G401 (cell line): Measurements from ENCODE around the gene CHST1. TPM values are rescaled to one million over a fixed set of nuclear protein-coding genes. Genes with fewer than 3 reads are reported as not detected.

ENCODE experiments used
- DNase-seq: peaks from one replicate; pipeline ENCODE4 v3.0.0-alpha.2; 2015; ENCODE audit warnings: low spot score
- in situ Hi-C: cut with HindIII; loops from 2 replicates; pipeline ENCODE4 v1.10.0; 2016; ENCODE audit warnings: low sequenced_read_pairs, mixed read lengths
- total RNA-seq: library from RNA; depleted of rRNA; stranded (reverse); fragments of >200 nt; shearing (Covaris generic); gene quantifications from 2 replicates; pipeline ENCODE4 v1.2.3, GENCODE V29; 2014

The CHST1 gene
- total RNA-seq, 1 experiment from 2014 or later = not detected

DNA sequence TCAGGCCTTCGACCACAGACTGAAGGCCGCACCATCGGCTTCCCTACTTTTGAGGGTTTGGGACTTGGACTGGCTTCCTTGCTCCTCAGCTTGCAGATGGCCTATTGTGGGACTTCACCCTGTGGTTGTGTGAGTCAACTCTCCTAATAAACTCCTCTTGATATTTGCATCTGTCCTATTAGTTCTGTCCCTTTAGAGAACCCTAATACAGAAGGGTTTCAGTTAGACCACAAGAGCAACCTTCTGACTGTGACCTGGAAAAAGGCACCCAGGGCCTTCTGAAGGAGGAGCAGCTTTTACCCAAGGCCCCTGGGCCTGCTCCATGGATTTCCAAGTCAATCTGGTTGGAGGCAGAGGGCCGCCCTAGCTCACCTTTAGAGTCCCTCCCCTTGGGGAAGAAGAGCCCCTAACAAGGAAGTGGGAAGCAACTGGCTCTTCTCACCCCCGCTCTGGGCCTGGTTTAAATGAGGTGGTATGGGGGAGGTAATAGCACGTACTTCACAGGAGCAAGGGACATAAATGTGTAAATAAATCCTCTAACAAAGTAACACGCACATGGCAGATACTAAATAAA lies 11.2 kb upstream of the CHST1 start:
- in situ Hi-C loops = no loop called here

DNA sequence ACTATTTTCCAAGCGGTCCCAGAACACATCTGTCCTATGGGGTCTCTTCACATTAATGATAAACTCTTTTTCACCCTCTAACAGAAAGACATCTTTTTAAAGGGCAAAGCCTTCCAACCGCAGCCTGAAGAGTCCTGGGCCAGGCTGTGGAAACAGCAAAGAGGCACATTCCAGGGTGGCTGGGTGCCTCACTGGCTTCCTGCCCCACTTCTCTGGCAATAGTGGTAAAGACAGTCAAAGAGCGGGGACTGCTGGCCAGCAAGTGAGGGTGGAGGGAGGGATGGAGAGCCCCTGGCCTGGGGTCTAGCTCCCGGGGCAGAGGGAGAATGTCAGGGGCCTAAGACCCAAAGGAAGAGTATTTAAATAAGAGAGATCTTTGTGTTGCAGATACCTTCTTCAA lies 10.2 kb upstream of the CHST1 start:
- no peak for DNase-seq
- in situ Hi-C loops = no loop called here

More for the DNA sequence above, 11.2 kb upstream of the CHST1 start:
- no peak for DNase-seq

DNA sequence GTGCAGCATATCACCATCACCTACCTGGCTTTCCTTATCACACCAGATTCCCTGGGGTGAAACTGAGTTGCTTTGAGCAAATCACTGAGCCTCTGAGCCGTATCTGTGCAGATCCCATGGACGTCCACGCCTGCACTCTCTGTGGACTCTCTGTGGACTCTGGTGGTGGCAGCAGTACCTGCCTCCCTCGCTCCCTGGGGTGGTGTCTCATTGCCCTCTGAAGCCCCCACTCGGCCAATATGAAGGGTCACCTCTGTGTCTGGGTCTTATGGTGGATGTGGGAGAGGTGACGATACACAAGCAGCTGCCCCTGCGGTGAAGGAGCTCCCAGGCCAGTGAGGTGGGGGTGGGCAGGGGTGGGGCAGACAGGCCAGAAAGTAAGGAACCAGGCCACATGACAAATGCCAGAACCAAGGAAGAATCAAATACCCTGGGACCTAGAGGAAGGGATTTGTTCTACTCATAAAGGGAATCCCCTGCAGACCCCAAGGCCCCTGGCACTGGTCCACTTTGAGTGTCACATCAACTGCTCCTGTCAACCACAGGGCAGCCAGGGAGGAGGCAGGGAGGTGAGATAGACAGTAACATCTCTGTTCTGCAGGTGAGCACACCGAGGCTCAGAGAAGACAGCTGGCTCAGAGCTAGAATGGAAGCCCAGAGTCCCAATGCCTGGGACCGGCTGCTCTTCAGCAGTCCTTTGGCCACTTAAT lies 9.2 kb upstream of the CHST1 start:
- no peak for DNase-seq
- in situ Hi-C loops = no loop called here

DNA sequence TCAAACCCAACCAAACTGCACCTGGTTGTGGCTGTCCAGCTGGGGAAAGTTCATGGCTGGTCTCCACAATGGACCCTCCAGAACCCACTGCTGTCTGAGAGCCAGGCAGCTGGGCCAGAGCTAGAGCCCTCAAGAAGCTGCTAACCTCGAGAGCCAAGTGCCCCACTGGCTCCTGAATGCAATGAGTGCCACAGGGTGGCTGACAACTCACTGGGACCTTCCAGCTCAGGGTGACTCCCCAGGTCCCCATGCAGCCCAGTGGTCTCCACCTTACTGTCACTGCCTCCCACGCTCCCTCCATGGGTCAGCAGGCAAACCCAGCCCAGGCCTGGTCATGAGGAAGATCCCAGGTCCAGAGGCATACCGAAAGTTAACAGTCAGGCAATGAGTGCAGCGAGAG lies 8.0 kb upstream of the CHST1 start:
- no peak for DNase-seq
- in situ Hi-C loops = no loop called here

DNA sequence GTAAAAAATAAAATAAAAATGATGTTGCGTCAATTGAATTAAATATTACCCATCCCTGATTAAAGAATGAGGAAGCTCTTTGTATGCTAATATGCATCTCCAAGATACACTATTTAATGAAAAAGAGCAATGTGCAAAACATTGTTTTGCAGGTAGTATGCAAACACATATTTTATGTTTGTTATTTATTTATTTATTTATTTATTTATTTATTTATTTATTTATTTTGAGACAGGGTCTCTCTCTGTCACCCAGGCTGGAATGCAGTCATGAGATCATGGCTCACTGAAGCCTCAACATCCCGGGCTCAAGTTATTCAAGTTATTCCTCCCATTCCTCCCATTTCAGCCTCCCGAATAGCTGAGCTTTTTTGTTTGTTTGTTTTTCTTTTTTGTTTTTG lies 7.2 kb upstream of the CHST1 start:
- DNase-seq = no peak
- in situ Hi-C loops = no loop called here

DNA sequence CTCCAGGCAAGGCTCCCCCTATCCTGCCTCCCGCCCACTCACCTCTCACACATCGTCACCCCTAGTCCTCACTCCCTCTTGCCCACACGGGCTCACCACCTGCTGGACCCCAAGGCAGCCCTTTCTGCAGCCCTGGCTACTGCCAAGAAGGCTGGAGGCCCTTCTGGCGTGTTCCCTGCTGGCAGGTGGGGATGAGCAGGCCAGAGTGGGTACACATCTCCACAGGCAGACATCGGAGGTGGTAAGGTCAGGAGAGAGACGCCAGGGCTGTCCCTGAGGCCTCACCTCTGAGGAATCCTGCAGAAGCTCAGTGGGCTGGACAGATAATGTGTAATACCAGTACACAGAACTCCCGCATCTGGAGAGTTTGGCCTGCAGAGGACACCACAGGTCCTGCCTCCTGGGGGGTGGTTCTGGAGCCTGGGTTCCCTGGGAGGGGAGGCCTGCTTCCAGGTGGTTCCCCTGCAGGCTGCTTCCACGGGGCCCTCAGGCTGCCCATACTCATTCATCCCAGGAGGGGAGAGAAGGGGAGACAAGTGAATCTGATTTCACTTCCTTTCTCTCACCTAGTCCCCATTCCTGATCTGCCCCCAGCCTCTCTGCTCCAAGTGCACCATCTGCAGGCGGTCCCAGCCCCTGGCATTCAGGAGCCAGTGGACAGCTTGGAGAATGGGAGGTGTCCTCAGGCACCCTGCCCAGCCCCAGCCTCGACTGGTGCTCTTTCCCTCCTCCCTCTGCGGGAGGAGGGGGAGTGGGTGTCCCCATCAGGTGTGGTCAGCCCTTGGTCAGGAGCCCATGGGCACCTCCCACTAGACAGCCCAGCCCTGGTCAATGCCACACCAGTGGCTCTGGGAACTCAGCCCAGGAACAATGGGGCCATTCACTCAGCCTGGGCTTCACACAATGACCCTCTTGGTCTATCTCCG lies 6.1 kb upstream of the CHST1 start:
- in situ Hi-C loops = no loop called here
- no peak for DNase-seq

DNA sequence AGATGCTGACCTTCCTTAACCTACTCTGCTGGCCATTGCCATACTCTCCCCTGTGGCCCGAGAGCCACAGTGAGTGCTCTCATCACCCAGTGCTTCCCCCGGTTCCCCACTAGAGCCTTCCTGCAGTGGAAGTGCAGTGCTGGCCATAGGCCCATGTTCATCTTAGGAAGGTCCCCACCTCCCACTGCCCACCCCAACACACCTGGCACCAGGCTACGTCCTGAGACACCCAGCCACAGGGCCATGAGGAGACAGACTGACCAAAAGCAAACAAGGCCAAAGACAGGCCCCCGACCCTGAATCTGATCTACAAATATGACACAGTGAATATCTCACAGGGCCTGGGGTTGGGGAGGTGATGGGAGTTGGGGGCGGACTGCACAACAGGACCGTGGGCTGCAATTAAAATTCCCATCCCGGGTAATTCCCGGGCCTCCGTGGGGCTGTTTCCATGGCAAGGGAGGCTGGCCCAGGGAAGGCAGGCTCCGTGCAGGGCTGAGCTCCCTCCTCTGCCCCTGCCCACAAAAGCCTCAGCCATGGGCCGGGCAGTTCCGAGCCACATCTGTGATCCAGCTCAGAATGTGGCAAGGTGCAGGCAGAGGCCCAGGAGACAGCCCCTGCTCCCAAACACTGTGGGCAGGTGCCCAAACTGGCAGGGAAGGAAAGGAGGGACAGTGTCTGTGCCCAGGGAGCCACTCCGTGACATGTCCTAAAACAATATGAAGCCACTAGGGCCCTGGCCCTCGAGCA lies 5.1 kb upstream of the CHST1 start:
- in situ Hi-C loops = no loop called here
- DNase-seq = no peak

DNA sequence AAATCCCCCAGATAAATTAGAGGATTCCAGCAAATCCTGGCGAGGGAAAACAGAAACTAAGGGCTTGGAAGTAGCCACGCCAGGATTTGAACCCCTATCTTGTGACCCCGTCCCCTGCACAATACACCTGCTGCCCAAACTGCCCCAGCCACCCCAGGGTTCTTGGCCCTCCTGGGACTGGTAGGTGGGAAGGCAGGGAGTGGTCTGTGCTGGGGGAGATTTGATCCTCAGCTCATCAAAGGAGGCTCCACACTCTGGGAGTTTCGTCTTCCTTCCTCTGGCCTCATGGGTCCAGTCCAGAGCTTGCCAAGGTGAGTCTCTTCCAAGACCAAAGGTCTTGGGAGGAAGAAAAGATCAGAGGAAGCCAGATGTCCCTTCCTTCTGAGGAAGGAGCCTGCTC lies 4.5 kb upstream of the CHST1 start:
- in situ Hi-C loops = no loop called here
- no peak for DNase-seq

DNA sequence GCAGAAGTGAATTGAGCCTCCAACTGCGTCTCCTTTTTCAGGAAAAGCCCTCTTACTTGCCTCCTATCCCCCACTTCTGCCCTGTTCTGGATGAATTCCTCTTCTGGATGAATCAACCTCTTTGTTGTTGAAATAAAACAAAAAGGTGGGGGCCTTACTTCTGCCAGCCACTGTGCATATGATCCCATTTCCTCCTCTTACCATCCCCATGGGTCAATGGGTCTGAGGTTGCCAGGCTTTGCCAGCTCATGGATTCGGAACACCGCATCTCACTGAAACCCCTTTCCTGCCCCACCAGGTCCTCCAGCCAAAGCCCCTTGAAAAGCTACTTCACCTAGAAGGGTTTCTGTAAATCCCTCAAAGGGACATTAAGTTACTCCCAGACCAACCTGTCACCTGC lies 3.7 kb upstream of the CHST1 start:
- no peak for DNase-seq
- in situ Hi-C loops = no loop called here

DNA sequence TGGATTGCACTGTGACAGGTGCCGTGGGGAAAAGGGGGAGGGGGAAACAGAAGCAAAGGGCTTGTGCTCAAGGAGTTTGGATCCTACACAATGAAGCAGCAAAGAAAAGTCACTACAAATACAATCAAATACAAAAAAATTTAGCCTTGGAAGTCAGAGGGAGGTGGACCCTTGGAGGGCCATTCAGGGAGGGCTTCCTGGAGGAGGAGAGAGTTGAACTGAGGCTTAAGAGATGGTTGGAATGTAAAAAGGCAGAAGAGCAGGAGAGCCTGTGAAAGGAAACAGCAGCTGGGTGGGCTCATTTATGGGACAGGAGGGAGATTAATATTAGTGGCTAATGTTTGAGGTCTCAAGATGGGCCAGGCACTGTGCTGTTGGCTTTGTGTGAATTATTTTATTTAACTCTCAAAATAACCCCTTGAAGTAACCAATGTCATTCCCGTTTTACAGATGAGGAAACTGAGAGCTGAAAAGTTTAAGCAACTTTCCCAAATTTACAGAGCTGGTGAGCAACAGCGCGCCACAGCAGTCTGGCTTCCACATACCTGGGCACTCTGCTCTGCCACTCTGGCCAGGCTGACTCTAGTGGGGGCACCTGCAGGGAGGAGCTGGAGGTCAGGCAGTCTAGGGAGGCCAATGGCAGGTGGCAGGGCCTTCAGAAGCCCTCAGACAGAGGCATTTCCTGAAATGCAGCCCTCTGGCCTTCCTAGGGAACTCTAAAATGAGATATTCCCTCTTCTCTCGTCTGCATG lies 2.7 kb upstream of the CHST1 start:
- no peak for DNase-seq
- in situ Hi-C loops = no loop called here

DNA sequence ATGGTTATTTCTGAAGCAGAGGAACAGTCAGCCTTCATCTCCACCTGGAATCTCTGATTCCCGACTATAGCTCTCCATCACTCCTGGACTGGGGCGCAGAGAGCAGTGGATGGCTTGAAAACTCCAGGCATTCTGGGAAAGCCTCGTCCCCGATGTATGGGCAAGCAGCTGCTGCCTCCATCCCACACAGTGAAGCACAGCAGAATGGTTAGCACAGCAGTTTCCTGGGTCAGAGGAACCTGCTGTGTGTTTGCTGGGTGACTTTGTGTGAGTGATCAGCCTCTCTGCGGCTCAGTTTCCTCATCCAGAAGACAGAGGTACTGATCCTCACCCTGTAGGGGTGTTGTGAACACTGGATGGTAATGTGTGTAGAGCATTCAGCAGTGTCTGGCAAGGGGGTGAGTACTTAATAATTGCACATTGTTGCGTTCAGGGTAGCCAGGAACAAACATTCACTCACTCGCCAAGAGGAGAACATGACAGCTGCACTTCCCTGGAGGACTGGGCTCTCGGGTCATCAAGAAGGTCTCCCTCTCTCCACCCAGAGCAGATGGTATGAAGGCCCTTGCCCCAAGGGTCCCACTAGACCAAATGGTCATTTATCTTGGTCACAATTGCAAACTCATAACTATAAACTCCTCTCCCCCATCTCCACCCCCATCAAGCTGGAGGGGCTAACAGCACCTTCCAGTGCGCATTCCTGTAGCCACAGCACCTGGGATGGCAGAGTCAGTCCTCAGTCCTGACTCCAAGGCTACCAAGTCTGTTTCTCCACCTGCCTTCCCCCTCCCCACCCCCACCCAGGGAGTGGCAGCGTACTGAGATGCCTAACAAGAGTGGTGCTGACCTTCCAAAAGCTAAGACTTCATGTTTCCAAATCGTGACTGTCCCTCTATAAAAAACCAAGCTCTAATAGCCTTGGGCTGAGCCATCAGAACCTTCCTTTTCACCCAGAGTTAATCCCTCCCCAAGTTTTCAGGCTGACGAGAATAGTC lies 1.5 kb upstream of the CHST1 start:
- in situ Hi-C loops = no loop called here
- no peak for DNase-seq

DNA sequence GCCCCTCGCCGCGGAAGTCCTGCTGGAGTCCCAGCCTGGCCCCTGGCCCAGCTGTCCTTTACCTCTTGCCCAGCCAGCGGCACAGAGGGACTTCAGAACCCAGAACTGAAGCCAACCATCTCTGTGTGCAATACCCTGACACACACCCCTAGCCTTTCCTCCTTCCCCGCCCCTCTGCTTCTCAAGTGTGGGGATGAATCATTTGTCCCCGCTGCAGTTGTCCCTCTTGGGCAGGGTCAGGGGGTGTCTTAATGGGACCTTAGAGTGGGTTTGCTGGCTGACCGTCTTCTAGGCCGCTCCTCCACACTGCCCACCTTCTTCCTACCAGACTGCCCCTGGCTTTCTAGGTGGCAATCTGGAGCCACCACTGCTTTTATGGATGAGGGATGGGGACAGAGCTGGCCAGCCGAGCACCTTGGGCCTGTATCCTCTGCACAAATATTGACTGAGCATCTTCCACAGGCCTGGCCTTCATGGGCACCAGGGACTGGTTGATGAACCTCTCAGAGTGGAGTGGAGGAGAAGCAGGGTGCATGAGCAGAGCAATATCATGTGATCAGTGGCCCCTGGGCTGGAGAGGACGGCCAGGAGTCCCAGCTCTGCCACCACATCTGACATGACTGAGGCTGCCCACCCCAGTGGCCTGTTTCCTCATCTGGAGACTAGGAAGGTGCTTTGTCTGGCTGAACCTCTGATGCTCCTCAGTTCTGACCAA lies 668 bp upstream of the CHST1 start:
- no peak for DNase-seq

DNA sequence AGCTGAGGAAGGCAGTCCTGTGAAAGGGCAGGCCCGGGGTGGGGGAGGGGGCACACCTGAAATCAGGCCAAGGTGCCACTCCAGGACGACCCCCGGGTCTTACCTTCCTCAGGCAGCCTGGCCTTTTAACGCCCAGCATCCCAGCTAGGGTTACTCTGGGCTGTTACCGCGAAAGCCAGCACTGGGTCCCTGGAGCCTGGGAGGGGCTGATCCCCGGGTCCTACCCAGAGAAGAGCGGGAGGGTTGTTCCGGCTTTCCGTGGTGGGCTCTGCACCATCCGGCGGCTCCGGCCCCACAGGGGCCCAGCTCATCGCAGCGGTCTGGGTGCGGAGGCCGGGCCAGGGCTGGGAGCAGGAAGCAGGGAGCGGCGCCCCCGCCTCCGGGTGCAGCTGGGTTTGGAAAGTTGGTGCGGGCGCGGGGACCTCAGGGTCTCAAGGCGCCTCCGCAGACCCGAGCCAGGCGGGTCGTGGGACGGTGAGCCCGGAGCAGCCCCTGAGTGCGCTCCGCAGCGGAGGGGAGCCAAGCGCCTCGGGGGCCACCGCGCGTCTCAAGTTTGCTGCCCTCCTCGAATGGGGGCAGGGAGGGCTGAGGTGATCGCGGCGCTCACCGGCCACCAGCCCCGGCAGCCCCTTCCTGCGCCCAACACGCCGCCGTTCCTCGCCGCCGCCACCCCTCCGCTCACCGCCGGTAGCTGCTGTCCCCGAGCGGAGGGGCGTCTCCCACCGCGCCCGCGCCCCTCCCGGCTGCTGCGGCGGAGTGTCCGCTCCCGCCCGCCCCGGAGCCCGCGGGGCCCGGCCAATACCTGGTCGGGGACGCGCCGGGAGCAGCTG lies 831 bp downstream of the CHST1 start:
- in situ Hi-C loops = no loop called here
- DNase-seq = no peak

More for the DNA sequence above, 668 bp upstream of the CHST1 start:
- in situ Hi-C loops = no loop called here

DNA sequence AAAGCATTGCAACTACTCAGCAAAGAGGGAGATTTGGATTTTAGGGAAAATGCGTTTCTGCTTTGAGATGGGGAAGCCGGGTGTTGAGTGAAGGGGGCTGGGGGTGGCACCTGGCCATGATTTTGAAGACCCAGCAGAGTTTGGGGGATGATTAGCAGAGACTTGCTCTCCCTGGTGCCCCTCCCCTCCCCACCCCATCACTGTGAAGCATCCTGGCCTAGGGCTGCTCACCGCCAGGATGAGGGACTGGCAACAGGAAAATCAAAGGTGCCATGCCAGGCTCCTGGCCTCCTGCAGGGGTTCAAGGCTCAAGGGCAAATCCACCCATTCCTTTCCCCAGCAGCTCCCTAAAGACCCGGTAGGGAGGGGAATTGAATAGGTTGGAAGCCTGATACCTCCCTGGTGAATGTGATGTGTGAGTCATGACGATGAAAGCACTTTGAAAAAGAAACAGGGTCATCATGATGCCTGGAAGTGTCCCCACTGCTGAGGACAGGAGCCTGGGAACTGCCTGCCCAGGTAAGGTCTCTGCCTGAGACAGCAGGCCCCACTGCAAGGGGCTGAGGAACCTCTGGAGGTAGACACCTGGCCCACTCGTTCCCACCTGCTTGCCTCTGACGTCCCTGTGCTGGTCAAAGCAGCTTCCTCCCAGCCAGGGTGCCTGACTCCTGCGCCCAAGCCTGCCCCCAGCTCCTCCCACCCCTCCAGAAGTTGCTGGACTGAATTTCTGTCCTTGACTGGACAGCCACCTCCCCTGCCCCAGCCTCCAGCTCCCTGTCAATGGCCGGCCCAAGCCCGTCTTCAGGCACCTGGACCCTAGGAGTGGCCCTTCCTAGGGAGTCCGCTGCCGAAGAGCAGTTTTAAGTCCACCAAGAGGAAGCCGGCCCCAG lies 1.7 kb downstream of the CHST1 start:
- DNase-seq = no peak
- in situ Hi-C loops = no loop called here

DNA sequence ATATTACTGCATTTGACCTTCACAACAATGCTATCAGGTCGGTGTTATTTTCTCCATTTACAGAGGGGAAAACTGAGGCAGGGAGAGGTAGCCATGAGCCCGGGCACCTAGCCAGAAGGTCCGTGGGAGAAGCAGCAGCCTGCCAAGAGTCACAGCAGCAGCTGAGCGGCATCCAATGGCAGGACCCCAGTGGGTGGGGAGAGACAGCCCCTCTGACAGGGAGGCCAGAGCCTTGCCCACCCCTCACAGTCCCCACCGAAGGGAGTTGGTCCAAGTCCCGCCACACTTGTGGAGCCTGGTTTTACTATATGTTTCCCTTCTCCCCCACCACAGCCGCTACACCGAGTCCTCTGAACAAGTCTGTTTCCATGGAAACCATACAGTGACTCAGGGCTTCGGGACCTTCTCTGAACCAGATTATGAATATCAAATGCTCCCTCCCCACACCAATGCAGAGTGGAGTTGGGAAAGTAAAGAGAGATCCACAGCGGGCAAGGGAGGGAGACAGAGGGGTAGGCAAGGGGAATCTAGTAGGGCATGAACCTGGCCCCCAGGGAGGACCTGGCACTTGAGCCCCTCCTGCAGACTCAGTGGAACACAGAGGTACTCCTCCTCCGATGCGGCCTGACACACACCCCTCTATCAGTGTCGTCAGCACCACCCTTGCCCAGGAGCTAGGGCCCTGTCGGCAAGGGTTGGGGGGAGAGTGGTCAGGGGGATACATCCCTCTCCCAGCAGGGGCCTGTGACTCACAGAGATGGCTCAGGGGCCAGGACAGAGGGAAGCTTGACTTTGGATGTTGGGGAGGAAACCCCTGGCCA lies 2.5 kb downstream of the CHST1 start:
- peak; percentile 36 for DNase-seq
- in situ Hi-C loops = no loop called here
